Activated CD4-positive, alpha-beta T cell treated with anti-CD3 and anti-CD28 coated beads, Interleukin-2, amount 50 U/mL, for 1 hour (primary cell): Measurements from ENCODE around the gene PAX2.

Source experiments
- DNase-seq: peaks from one replicate; pipeline ENCODE4 v3.0.0-alpha.2; 2020

PAX2 gene

DNA sequence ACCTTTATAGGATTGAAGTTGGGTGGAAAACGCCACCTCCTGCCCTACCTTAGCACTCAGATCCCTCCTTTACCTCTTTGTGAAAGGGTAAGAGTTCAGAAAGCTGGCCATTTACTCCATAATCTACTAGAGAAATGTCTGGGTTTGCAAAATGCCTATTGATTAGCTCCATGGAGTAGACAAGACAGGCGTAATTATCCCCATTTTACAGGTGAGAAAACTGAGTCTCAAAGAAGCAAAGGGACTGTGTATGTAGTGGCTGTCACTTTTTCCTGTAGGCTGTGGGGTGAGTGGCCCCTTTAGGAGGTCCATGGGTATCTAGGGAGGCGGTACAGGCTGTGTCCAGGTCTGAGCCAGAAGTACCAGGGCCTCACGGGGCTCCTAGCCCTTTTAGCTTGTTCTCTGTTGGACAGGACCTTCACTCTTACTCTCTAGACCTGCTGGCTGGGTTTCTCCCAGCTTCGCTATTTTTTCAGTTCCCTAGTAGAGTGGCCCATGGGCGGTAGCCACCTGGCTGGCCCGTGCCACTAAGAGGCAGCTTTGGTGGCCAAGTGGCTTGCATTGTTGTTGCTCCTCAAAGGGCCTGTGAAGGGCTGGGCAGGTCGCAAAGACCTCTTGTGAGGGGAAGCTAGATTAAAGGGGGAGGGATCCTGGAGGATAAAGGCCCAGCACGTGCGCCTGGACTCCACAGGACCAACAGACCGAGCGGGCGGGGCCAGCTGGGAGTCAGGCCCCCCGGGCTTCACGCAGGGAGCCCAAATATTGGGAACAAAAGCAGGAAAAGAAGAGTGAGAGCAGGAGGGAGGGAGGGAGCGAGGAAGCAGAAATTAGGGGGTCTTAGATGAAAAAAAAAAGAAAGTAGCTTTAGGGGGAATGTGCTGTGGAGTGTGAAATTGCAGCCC, 4.7 kb upstream of the PAX2 start:
- no peak for DNase-seq

DNA sequence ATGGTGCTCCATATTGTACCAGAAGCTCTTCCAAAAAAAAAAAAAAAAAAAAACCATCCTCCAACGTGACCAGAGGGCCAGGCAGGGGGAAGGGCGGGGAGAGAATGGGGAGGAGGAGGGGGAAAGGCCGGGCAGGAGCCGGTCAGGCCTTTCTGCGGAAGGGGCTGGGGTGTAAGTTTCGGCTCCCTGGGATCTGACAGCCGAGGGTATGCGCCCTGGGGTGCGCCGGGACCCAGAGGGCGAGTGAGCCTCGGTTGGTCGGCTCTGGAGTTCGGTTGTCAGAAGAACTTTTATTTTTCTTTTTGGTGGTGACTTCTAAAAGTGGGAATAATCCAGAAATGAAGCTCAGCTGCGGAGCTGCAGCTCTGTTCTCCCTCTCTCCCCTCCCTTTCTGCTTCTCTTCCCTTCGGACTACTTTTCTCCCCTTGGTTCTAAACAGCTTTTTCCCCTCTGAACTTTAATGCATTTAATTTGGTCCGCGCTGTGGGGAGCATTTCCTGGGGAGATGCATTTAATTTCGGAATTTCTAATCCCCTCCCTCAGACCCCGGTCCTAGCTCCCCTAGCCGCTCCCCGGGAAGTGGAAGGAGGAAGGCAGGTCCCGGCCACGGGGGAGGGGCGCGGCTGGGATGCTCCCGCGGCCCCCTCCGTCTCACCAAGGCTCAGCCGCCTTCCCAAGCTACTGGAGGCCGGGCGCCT, 3.9 kb upstream of the PAX2 start:
- DNase-seq, result no peak

DNA sequence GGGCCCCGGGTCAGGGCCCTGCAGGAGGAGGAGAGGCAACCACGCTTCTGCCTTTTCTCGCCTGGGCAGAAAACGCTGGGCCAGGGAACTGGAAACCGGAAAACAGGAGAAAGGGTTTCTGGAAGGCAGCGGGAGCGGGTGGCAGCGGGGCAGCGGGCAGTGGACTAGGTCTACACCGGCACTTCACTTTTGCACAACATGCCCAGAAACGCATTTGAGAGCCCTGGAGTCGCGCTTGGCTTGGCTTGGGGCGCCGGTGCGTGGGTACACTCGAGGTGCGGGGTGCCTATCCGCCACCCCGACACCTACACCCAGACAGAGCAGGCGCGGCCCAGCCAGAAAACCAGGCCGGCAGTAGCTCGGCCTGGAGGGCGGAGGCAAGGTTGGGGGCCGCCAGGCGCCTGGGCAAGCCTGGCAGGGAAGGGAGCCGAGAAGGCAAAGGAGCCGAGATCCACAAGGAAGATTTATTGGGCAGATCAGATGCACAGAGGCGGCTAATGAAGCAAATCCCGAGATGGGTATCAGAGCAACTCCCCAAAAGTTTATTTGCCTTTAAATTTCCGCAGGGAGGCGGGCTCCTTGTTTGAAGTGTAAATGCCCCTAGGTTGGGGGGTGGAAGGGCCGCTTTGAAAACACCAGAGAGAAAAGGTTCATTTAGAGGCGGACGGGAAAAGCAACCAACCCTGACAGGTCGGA, 3.2 kb upstream of the PAX2 start:
- DNase-seq, result no peak

DNA sequence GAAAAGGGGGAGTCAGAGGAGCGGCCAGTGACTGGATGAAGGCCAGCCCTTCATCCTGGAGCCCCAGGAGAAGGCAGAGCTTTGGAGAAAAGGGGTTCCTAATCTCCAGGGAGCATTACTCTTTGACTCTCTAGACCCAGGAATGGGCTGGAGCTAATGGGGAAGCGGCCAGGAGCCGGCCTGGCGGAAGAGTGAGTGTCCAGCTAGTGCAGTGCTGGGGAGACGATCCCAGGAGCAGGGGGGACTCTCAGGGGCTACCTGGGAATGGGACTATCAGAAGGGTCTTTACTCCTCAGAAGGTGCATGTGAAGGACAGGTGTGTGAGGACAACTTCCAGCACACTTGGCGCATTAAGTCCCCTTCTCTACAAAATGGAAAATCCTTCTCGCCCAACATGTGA, 2.4 kb upstream of the PAX2 start:
- no peak for DNase-seq

DNA sequence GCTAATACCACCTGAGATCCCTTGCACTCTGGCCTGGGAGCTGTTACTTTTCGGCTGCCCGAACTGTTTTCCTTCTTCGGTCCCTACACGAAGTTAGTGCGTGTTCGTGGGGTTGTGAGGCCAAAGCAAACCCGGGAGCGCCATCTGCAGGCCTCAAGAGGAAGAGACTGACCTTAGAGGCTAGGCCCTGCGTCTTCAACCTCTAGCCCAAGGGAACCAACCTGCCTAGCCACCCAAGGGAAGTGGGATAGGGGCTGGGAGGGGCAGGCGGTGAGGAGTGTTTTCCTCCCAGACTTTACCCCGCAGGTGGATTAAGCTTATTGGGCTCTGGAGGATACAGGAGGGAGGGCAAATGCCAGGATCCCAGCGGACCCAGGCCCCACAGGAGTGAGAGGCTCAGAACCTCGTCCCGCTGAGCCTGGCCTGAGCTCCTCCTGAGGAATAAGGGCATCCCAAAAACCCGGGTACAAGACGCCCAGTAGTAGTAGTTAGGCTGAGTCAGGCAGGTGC, 1.7 kb upstream of the PAX2 start:
- DNase-seq, result peak; percentile 44

DNA sequence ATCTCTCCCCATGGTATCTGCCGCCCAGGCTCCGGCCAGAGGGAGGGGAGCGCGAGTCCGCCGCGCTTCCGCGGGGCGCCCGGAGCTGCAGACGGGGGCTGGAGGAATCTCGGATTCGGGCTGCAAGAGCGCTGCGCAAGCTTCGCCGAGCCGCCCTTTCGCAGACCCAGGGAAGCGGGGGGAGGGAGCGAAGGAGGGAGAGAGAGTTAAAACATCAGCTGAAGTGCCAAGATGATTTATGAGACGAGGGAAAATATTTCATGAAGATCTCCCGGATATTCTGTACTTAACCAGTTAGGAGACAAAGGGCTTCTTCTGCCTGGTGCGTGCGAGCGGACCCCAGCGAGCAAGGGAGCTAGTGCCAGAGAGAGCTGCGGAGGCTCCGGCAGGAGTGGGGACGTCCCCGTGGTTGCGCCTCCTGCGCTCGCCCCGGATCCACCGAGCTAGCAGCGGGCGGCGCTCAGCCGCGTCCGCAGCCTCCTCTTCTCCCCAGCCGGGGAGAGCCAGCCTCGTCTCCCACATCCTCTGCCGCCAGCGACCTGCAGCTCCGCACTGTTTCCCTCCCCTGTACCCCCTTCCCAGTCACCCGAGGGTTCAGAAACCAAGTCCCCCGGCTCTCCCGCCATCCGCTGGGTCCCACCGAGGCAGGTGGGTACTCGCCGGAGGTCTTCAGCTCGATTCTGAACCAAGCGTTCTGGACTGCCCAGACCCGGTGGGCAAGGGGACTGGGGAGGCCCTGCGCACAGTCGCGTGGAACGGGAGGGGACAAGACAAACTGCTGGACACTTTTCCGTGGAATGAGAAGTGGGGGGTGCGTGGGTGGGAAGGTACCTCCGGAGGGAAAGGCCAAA, 1.0 kb upstream of the PAX2 start:
- no peak for DNase-seq

DNA sequence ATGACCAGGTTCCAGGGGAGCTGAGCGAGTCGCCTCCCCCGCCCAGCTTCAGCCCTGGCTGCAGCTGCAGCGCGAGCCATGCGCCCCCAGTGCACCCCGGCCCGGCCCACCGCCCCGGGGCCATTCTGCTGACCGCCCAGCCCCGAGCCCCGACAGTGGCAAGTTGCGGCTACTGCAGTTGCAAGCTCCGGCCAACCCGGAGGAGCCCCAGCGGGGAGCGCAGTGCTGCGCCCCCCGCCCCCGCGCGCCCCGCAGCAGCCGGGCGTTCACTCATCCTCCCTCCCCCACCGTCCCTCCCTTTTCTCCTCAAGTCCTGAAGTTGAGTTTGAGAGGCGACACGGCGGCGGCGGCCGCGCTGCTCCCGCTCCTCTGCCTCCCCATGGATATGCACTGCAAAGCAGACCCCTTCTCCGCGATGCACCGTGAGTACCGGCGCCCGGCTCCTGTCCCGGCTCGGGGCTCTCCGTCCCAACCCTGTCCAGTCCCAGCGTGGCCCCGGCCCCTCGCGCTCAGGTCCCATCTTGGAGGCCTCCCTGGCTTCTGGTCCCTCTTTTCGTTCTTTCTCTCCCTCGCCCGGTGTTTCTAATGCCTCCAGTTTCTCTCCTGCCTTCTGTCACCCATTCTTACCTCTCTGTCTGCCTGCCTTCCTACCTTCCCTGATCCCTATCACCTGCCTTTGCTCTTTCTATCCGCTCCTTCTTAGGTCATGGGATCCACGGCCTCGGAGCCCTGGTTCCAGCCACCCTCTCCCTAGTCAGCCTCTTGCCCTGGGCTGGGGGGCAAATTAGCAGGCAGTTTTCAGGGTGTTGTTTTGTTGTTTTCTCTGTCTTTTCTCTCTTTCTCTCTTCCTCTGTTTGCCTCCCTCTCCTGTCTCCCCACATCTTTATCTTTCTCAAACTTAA, 751 bp downstream of the PAX2 start:
- DNase-seq, result no peak

DNA sequence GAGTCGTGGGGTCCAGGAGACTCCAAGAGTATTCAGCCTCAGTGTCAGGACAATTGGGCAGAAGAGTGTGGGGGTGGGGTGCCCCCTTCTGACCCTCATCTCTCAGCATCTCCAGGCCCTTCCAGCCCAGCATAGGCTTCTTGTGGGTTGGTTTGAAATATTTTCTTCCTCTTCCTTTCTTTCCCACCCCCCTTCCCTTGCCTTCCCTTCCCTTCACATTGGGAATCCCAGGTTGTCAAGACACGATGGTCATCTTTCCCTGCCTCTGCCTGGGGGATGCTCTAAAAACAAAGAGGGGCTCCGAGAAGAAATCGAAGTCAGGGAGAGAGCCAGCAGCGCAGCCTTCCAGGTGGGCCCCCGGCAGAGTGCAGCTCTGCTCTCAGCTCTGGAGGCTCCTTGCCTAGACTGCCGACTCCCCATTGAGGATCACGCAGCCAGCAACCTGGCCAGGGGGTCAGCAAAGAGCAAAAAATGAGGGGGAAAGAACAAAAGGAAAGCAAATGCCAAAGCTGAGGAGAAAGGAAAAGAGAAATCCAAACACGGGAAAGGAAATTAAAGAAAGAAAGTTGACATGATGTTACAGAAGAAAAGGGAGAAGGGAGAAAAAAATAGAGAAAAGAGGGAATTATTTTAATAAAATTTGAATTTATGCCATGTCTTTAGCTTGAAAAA, 1.5 kb downstream of the PAX2 start:
- DNase-seq, result no peak

DNA sequence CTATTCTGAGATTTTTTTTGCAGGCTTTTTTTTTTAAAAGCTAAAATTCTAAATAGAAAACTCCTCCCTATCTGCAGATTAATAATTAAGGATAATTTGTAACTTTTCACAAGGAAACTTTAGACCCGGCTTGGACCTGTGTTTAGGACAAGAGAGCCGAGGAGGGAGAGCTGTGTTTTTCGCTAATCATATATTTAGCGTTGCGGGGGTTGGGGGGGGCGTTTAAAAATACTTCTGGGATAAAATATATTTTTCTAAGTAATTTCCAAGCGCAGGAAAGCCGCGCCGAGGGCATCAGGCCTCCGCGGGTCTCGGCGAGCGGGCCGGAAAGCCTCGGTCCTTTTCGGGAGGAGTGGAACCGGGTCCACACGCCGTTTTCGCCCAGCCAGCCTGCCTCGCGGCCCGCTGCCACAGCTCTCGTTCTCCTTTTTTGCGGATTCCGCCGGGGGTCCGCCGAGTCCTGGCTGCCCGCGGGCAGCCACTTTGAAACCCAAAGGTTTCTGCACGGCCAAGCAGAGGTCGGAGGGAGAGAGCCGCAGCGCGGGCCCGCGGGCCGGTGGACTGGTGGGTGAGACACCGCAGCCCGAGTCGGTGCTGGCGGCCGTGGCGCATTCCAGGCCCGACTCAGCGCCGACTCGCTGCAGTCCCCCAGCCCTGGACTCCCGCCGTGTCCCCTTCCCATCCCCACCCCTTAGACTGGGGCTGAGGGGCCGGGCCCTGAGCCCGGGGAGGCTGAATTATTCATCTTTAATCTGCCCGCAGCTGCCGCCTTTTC, 2.3 kb downstream of the PAX2 start:
- DNase-seq, result no peak

DNA sequence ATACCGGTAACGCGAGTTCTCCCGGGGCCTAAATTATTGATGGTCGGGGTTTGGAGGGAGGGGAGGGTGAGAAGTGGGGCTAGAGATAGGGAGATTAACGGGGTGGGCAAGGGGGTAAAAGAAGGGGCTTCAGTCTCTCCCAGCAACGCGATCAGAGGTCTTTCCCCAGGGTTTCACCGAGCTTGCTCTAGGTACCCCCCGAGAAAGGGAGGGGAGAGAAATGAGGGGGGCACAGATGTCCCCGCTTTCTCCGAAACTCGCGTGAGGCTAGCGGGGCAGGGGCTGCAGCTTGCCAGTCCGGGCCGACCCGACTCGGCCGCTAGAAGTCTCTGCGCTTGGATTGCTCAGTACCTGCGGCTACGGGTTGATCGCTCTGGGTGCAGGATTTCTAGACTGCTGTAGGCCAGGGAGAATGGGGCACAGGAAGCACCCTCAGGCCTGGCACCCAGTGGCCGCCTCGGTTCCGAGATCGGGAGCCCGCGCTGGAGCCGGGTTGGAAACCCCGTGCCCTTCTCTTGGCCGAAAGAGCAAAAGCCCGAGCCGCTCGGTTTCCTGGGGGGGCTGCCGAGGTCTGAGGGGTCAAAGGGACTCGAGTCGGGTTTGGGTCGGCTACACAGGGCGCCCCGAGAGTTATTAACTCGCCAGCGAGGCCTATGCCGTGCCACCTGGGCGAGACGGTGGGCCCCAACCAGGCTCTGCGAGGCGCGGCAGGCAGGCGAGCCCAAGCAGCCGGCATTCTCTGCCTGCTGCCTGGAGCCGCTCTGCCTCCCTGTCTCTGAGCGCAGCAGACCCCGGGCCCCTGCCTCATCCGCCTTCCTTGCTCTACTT, 3.1 kb downstream of the PAX2 start:
- DNase-seq, result no peak

DNA sequence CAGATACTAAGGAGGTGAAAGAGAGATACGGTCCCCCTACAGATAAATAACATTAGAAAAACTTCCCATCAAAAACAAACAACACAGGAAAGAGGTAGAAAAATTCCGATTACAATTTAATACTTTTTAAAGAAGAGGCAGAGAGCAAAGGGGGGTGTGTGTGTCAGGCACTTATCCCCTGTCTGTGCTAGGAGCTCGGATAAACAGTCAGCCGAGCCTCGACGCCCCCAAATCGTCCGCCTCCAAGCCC, 3.6 kb downstream of the PAX2 start:
- no peak for DNase-seq

DNA sequence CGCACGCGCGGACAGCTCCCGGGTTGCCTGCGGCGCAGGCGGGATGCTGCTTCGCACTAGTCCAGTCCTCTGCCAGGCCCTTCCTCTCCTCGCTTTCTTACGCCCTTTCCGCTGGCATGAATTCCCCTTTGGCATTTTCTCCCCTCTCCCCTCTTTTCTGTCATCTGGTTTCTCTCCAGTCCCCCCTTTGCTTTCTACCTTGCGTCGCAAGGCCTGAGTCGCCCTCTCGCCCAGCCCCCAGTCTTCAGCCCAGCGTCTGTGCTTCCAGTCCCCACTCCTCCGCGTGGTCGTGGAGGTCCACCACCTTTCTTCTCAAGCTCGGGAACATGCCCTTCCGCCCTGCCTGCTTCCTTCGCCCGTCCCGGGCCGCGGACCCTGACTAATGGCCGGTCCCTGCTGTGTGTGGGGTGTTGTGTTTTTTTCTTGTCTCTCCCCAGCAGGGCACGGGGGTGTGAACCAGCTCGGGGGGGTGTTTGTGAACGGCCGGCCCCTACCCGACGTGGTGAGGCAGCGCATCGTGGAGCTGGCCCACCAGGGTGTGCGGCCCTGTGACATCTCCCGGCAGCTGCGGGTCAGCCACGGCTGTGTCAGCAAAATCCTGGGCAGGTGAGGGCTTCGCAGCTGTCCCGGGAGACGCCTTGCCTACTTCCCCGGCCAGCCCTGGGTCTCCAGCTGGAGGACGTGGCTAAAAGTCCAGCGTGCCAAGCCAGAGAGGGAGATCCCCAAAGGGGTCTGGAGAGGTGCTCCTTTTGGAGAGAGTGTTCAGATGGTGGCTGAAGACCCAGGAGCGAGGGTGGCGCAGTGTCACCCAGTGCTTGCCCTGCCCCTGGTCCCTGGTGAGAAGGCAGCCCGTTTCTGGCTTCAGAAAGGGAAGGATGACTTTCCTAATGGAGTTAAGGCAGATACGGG, 4.2 kb downstream of the PAX2 start:
- no peak for DNase-seq

DNA sequence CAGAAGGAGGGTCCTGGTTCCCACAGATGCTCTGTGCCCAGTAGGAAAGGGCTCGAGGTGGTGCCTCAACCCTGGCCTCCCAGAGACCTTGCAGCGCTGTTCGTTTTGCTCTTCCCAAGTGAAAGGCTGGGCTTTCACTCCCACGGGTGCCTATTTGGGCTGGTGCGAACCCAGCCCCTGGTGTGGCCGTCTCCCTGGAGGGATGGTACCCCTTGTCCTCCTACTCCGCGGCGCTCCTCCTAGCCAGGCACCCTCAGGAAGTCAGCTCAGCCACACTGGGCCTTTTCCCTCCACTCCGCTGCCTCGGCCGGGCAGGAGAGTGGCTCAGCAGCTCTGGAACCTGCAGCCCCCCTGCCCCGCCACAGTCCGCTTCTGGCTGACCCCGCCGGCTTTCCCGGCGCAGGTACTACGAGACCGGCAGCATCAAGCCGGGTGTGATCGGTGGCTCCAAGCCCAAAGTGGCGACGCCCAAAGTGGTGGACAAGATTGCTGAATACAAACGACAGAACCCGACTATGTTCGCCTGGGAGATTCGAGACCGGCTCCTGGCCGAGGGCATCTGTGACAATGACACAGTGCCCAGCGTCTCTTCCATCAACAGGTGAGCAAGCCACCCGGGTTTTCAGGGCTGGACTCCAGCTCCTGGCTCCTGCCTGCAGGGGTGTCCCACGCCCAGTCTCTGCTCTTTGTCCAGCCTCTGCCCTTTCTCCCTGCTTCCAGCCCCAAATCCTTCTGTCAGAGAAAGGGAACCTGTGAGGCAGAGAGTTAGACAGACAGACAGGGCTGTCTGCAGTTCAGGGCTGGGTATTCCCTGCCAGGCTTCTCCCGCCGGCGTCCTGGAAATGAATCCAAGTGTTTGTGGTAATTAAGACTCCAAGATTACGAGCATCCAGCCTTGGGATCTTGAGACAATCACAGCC, 5.2 kb downstream of the PAX2 start:
- no peak for DNase-seq

DNA sequence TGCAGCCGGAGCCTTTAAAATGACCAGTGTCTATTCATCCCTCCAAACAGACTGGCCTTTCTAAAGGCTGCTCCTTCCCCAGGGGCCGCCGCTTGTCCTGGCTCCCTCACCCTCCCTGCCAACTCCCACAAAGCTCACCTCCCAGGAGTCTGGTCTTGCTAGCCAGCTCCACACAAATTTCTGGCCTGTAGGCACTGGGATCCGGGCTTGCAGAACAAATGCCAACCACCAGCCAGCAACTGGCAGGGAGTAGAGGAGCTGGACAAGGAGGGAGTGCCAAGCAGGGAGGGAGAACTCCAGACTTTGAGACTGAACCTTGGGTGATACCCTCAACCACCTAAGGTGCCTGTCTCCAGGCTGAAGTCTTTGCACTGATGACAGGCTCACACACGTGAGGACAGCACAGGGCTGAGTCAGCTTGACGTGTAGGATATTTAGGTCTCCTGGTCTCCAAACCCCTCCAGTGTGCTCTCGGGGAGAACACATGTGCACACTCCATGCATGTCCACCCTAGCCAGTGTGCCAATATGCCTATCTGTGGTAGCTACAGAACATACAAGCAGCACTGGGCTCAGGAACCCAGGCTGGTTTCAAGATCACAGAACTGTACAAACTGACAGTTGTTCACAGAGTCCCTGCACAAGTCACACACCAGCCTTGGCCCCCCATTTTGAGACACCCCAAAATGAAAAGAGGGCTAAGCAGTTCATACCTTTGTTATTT, 6.0 kb downstream of the PAX2 start:
- DNase-seq, result no peak

DNA sequence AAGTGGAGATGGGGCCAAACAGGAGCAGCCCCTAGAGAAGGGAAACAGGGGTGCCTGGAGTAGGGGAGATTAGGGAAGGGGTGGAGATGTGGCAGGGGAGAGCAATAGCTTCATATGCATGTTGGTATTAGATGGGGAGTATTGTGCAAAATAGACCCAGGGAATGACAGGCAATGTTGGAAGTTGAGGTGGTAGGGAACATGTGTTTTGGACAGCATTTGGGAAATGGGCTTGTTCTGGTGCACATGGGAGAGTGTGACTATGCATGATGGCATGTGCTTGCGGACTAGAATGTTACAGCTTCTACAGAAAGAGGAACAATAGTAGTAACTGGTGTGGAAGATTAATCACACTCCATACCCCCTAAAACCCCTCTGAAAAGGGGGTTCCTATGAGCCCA, 10.4 kb downstream of the PAX2 start:
- DNase-seq, result no peak

DNA sequence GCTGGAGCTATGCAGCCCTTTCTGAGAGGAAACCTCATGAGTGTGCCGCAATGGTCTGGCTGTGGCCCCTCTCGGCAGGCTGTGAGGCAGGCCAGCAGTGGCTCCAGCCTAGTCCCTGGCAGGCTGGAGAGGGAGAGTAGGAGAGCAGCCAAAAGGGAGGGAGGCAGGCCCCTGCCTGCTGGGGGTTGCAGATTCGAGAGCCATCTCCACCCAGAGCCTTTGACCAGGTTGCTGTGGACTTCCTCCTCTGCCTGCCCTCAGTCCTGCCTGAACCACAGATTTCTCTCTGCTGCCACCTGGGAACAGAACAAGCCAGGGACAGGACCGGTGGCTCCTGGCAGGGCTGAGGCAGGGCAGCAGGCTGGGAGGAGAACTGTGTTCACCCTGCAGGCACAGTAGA, 13.9 kb downstream of the PAX2 start:
- no peak for DNase-seq

DNA sequence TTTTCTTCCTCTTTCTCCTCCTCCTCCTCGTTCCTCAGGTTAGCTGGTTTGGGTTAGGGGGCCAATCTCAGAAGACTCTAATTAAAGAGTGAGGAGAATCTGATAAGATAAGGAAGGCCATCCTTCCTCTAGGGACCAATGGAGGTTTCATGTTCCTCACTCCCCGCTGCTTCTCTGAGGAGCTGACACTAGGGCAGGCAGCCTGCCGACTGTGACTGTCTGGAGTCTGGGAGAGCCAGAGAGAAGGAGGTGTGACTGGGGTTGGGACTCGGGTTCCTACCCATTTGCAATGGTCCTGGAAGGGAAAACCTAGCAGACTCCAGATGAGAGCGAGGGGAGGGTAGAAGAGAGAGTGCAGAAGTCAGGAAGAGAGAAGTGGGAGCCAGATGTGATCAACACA, 15.3 kb downstream of the PAX2 start:
- DNase-seq, result no peak
